Heart left ventricle (tissue), 13 donors: ENCODE results near the gene KCNK15.

Experiments
- POLR2A ChIP-seq, 2 donors: fragments of 450-650 bp; IDR thresholded peaks; one replicate each; pipeline ENCODE4 v1.6.1; 2017; ENCODE audit warnings: antibody characterized with exemption in 2 of 2, mild to moderate bottlenecking in 2 of 2, moderate library complexity in 2 of 2
- TF ChIP-seq, protein P1 (sequence below), 12 donors: fragments of 200-600 bp; sonication (generic) in 4 of 12; IDR thresholded peaks; one replicate each; pipeline versions ENCODE4 v1.5.0 to v1.8.0; 2018 to 2022; ENCODE audit warnings: antibody characterized with exemption in 12 of 12, mild to moderate bottlenecking in 5 of 12
- donor health status: ischemic (EF 13 %, LVEDD 7.1; RV severe dilation, severe dysfunction).
- donor health status: DM: no; HTN: yes; CAD: no.
- donor health status: DM: no; HTN: no; CAD: no.
- donor health status: ischemic (EF 25% LVEDD 6.9; RV normal size, moderate dysfunction).
- donor health status: ischemic (EF 25% LVEDD 5.7; RV mildly dilated, moderate dysfunction).
- donor health status: ischemic (EF 35%, LVEDD 5.7; RV mildly dilated, moderate dysfunction).
- donor health status: nonischemic (EF 11% LVEDD 7.7; RV severe dilation, severe dysfunction).
- donor health status: DM: yes; HTN: yes; CAD: no.
- donor health status: PGD.
- donor health status: ischemic (EF 29% LVEDD 5.4; RV normal size, mild dysfunction).
- donor health status: nonischemic (EF 23%, LVEDD 6.1; RV moderate dilation, normal function).

DNA sequence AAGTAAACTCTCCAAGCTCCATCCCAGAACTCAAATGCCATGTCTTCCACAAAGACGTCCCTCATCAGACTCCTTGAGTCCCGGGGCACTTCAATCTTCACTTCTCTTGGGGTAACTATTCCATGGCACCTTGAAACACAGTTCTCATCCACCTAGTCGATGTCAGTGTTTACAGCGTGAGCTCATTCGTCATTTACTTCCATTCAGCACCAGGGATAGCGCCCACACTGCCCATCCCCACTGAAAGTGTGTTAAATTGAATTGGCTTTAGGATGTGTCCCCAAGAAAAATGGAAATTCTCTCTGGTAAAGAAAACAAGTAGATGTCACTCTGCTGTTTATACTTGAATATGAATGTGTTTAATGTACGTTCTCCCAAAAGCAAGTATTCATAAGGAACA is 31.3 kb downstream of the KCNK15 start:
- TF ChIP-seq, protein P1, sequence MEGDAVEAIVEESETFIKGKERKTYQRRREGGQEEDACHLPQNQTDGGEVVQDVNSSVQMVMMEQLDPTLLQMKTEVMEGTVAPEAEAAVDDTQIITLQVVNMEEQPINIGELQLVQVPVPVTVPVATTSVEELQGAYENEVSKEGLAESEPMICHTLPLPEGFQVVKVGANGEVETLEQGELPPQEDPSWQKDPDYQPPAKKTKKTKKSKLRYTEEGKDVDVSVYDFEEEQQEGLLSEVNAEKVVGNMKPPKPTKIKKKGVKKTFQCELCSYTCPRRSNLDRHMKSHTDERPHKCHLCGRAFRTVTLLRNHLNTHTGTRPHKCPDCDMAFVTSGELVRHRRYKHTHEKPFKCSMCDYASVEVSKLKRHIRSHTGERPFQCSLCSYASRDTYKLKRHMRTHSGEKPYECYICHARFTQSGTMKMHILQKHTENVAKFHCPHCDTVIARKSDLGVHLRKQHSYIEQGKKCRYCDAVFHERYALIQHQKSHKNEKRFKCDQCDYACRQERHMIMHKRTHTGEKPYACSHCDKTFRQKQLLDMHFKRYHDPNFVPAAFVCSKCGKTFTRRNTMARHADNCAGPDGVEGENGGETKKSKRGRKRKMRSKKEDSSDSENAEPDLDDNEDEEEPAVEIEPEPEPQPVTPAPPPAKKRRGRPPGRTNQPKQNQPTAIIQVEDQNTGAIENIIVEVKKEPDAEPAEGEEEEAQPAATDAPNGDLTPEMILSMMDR (IDR thresholded peaks at IDR 0.05), result no peak
- no peak for TF ChIP-seq POLR2A (IDR thresholded peaks at IDR 0.05)
